Right atrium auricular region (tissue), 2 donors: Measurements from ENCODE around the gene TTC1. TPM values are rescaled to one million over a fixed set of nuclear protein-coding genes. Genes with fewer than 3 reads are reported as not detected.
A peak's percentile ranks its signal among the peaks of the same experiment; 100 is the strongest.

Experiments
- DNase-seq: peaks from one replicate; pipeline ENCODE4 v3.0.0-alpha.2; 2019; ENCODE audit warnings: low spot score
- H3K27ac ChIP-seq, 2 donors: fragments of 200-600 bp; sonication (generic); 1 replicate in 1 of 2; 2 replicates in 1 of 2; pipeline ENCODE4 v1.5.1; 2016 to 2019
- H3K27me3 ChIP-seq, 2 donors: fragments of 200-600 bp; sonication (generic); one replicate each; pipeline versions ENCODE4 v1.5.1 to v1.6.0; 2017 to 2019
- H3K36me3 ChIP-seq: fragments of 200-600 bp; sonication (generic); one replicate; pipeline ENCODE4 v1.5.1; 2016
- H3K4me1 ChIP-seq, 2 donors: fragments of 200-600 bp; sonication (generic); one replicate each; pipeline versions ENCODE4 v1.5.1 to v1.6.0; 2017 to 2019
- H3K4me3 ChIP-seq, 2 donors: fragments of 200-600 bp; sonication (generic); 1 replicate in 1 of 2; 2 replicates in 1 of 2; pipeline ENCODE4 v1.5.1; 2017 to 2019; ENCODE audit warnings: mild to moderate bottlenecking in 1 of 2, moderate library complexity in 1 of 2
- H3K9me3 ChIP-seq, 2 donors: fragments of 200-600 bp; sonication (generic); one replicate each; pipeline ENCODE4 v1.5.1; 2019
- total RNA-seq, 2 donors: library from RNA; depleted of rRNA; stranded (reverse); fragments of >200 nt; gene quantifications; one replicate each; pipeline ENCODE4 v1.1.0, GENCODE V29; 2016
- TF ChIP-seq, protein P1 (sequence below), 2 donors: fragments of 200-600 bp; sonication (generic); IDR thresholded peaks; one replicate each; pipeline ENCODE4 v1.5.1; 2019; ENCODE audit warnings: antibody characterized with exemption in 2 of 2

TTC1 gene
- total RNA-seq, 2 donors from 2014 or later = 51.2 to 77.0 TPM

DNA sequence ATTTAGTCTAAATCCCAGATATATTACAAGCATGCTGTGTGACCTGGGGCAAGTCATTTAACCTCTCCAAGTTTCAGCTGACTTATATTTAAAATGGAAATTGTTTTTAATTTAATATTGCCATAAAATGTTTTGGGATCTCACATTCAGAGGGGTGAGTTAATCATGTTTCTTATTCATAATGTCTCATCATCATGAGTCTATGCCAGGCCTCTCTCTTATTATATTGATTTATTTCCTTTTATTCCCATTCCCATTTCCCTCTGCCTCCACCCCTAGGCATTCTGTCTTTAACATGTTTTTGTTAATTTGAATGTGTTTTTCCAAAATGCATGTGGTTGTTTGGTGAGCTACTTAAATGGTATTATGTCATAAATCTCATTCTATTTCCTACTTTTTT is 39.0 kb upstream of the TTC1 start:
- Histone ChIP-seq H3K36me3 (no peaks in the 10 kb centered on the region), H3K27me3 (no peaks in the 10 kb centered on the region), H3K4me3 (no peak overlapping the region), H3K27ac (no peak overlapping the region), H3K9me3 (no peaks in the 10 kb centered on the region), H3K4me1 (peaks cover 0 to 7% of the 10 kb centered on the region in 2 donors)
- TF ChIP-seq, protein P1, sequence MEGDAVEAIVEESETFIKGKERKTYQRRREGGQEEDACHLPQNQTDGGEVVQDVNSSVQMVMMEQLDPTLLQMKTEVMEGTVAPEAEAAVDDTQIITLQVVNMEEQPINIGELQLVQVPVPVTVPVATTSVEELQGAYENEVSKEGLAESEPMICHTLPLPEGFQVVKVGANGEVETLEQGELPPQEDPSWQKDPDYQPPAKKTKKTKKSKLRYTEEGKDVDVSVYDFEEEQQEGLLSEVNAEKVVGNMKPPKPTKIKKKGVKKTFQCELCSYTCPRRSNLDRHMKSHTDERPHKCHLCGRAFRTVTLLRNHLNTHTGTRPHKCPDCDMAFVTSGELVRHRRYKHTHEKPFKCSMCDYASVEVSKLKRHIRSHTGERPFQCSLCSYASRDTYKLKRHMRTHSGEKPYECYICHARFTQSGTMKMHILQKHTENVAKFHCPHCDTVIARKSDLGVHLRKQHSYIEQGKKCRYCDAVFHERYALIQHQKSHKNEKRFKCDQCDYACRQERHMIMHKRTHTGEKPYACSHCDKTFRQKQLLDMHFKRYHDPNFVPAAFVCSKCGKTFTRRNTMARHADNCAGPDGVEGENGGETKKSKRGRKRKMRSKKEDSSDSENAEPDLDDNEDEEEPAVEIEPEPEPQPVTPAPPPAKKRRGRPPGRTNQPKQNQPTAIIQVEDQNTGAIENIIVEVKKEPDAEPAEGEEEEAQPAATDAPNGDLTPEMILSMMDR (IDR thresholded peaks at IDR 0.05) = no peak
- DNase-seq = no peak

DNA sequence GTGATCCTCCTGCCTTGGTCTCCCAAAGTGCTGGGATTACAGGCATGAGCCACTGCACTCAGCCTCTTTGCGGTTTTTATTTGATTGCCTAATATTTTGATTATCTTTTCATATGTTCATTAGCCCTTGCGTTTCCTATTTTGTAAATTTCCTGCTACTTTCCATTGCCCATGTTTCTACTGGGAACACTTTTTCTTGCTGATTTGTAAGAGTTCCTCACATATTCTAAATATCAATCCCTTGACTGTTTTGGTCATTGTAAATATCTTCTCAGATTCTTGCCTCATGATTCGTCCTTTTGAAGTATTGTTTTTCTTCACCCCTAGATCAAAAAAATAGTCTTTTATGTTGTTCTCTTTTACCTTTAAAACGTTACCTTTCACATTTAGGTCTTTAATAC is 37.9 kb upstream of the TTC1 start:
- Histone ChIP-seq H3K27me3 (no peaks in the 10 kb centered on the region), H3K4me3 (no peak overlapping the region), H3K9me3 (no peaks in the 10 kb centered on the region), H3K4me1 (peaks cover 0 to 7% of the 10 kb centered on the region in 2 donors), H3K27ac (no peak overlapping the region), H3K36me3 (no peaks in the 10 kb centered on the region)
- TF ChIP-seq, protein P1 (IDR thresholded peaks at IDR 0.05) = no peak
- no peak for DNase-seq

DNA sequence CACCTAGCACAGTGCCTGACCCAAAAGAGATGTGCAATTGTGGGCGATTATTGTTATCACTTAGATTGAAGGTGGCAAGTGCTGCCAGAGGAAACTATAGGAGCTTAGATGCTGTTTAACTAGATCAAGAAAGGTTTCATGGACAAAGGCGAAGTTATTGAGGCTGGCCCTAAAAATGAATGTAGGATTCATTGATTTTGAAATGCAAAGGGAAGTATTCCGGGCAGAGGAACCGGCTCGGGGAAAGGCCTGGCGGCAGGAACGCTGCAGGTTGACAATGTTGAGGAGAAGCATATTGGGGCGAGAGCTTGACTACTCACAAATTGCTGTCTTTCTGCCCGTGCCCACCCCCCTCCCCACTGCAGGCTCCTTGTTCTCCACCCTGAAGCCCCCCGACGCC is 37.4 kb upstream of the TTC1 start:
- no peak for DNase-seq
- Histone ChIP-seq H3K9me3 (no peaks in the 10 kb centered on the region), H3K27ac (no peak overlapping the region), H3K36me3 (no peaks in the 10 kb centered on the region), H3K27me3 (no peaks in the 10 kb centered on the region), H3K4me1 (peaks cover 0 to 7% of the 10 kb centered on the region in 2 donors), H3K4me3 (peak overlapping the region in 1 of 2 donors; percentile 49)
- TF ChIP-seq, protein P1 (IDR thresholded peaks at IDR 0.05) = no peak

DNA sequence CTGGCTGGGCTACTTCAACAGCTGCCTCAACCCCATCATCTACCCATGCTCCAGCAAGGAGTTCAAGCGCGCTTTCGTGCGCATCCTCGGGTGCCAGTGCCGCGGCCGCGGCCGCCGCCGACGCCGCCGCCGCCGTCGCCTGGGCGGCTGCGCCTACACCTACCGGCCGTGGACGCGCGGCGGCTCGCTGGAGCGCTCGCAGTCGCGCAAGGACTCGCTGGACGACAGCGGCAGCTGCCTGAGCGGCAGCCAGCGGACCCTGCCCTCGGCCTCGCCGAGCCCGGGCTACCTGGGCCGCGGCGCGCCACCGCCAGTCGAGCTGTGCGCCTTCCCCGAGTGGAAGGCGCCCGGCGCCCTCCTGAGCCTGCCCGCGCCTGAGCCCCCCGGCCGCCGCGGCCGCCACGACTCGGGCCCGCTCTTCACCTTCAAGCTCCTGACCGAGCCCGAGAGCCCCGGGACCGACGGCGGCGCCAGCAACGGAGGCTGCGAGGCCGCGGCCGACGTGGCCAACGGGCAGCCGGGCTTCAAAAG is 36.9 kb upstream of the TTC1 start:
- H3K9me3 ChIP-seq = no peaks in the 10 kb centered on the region
- H3K4me1 ChIP-seq = peaks cover 0 to 7% of the 10 kb centered on the region in 2 donors
- no peaks in the 10 kb centered on the region for H3K27me3 ChIP-seq
- no peaks in the 10 kb centered on the region for H3K36me3 ChIP-seq
- TF ChIP-seq, protein P1 (IDR thresholded peaks at IDR 0.05) = no peak
- no peak overlapping the region for H3K27ac ChIP-seq
- no peak for DNase-seq
- peak overlapping the region; percentile 30 to 49 for H3K4me3 ChIP-seq

DNA sequence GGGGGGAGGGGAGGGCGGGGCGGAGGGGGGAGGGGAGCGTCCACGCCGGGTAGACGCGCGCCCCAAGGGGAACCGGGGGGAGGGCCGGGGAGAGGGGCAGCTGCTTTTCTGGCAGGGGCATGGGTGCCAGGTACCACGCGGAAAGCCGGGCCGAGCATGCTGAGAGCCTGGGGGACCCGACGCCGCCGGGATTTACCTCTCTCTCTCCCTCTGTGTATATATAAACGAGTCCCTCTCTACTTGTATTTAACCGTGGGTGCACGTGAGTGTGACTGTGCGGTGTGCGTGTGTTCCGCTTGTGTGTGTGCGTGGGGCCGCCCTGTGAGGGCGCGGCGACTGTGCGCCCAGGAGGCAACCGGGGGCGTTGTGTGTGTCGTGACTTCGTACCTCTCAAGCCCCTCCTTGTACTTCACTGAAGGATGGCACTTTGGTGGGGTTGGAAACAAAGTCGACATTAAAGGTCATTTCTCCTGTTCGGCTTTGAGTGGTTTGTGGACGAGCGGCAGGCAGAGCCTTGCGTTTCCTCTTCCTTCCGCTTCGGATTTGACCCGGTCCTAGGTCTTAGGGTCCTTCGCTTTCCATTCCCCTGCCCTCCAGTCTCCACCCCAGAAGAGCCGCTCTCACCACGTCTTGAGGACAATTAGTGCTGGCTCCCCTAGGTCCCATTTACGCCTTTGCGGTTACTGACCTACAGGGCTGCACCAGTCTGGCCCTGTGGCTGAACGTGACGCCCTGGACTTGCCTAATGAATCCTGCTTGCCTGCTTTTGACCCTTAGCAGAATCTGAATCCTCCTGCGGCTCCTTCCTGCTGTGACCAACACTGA is 36.2 kb upstream of the TTC1 start:
- Histone ChIP-seq H3K27ac (no peak overlapping the region), H3K4me3 (peak overlapping the region; percentile 30 to 49), H3K36me3 (no peaks in the 10 kb centered on the region), H3K27me3 (no peaks in the 10 kb centered on the region), H3K4me1 (peaks cover 0 to 7% of the 10 kb centered on the region in 2 donors), H3K9me3 (no peaks in the 10 kb centered on the region)
- DNase-seq = no peak
- TF ChIP-seq, protein P1 (IDR thresholded peaks at IDR 0.05) = no peak
